NCI-H187 (cell line): ENCODE results near the gene COPS2.
A peak's percentile ranks its signal among the peaks of the same experiment; 100 is the strongest.
"Not testable (repeated sequence)": the region's sequence is repeated elsewhere in the genome, so short reads cannot be mapped to it uniquely, and the experiment has no call there.

Experiments used
- DNase-seq, 2 experiments: peaks; one replicate each; lab custom pipeline; 2025; lab: John Stamatoyannopoulos, UW

COPS2 gene

DNA sequence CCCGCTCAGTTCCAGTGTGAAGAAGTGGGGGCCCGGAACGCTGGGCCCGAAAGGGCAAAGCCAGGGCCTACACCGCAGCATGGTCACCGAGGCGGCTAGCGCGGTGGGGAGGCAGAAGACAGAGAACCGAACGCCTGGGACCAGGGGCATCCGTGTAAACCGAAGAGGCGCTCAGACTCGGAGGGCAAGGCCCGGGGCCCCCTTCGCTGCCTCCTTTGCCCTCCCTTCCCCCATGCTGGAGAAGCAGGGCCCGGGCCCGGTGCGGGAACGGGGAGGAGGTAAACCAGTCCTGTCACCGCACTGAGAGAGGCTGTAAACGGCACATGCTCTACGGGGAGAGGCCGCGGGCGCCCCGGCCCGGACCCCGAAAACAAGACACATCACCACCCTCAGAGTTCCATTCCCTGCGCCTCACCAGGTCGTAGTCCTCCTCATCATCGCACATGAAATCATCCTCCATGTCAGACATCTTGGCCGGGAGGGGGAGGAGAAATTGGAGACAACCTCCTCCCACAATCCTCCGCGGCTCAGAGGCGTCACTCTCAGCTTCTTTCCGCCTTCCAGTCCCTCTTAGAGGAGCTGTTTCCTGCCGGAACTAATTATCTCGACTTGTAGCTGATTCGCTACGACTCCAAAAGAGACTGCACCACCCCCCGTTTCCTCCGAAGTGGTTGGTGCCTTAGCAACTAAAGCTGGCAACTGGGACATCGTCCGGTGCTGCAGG lies at the start of gene COPS2:
TSS of gene COPS2 (minus strand) at position 490 of the 724 bp plus-strand sequence. CDS start at position 469, 21 bp downstream.
- peak; percentile 83 to 84 for DNase-seq

DNA sequence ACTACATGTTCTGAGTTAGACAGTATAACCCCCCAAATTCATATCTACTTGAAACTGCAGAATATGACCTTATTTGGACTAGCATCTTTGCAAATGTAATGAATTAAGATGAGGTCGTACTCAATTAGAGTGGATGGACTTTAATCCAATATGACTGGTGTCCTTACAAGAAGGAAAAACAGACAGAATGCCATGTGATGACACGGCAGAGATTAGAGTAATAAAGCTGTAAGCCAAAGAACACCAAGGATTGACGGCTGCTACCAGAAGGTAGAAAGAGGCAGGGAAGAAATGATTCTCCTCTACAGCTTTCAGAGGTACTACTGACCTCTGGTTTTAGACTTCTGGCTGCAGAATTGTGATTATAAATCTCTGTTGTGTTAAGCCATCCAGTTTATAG lies 44.9 kb upstream of the COPS2 start:
- DNase-seq, result no peak

DNA sequence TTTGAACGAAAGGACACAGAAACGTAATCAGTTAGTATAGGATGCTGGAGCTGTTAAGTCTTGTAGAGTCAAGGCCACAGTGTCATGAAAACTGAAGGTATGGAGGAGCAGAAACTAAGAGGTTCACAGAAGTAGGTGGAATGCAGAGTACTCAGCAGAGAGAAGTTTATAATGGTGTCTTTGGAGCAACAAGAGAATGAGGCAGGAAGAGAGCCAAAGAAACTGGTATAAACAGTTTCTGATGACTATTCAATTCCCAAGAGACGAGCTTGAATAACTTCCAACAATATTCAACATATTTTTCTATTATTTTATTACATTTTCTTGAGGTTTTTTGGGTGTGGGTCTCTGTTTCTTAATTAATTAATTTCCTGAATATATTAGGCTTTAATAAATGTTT lies 44.3 kb upstream of the COPS2 start:
- no peak for DNase-seq

DNA sequence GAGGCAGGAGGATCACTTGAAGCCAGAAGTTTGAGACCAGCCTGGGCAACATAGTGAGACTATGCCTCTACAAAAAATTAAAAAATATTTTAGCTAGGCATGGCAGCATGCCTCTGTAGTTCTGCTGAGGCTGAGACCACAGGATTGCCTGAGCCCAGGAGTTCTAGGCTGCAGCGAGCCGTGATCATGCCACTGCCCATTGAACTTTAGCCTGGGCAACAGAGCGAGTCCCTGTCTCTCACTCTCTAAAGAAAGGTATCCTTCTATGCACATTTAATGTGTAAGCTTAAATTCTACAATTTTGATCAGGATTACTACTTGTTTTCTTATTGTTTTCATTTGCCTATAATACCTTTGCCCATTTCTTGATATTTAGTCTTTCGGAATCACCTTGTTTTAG lies 41.5 kb upstream of the COPS2 start:
- DNase-seq, result no peak

DNA sequence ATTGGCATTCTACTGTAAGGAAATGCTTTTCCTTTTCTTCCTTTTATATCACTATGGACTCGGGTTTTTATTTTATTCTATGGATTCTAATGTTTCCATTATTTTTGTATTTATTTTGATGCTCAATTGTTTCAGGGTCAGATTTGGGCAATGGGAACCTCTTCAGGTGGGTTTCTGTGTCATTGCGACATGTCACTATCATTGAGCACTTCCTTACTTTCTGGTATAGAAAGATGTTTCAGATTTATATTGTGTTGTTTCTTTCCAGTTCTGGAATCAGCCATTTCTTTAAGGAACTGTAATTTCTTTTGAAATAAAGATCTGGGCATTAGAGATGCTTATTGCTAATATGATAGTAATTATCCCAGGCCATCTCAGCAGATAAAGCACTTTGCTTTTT lies 36.5 kb upstream of the COPS2 start:
- no peak for DNase-seq

DNA sequence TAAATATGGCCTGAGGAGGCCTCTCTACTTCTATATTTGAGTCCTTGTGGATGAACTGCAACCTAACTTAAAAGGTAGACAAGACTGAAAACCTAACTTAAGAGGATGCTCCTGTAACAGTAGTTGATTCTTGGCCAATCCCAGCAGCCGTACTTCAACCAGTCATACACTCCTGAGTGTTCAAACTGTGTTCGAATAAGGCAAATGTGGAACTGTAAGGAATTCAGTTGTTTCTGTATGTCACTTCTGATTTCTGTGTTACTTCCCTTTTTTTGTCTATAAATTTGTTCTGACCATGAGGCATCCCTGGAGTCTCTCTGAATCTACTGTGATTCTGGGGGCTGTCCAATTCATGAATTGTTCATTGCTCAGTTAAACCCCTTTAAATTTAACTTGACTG lies 35.2 kb upstream of the COPS2 start:
- DNase-seq, result no peak

GRCh38 chr15:49189631-49190030 lies 34.2 kb upstream of the COPS2 start:
- DNase-seq, result no peak

DNA sequence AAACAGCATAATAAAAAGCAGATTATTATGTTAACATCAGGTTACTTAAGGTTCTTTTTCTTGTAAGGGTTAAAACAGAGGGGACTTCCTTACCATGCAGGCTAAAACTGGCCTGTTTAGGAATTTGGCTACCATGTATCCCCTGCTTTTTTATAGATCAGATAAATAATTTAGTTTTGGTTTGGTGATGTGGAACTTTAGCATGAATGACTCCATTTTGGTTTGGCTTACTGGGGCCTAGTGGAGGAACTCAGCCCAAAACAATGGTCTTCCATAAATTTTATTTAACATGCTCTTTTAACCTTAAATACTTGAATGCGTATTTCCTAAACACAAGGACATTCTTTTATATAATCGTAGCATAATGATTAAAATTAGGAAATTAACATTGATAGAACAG lies 33.5 kb upstream of the COPS2 start:
- no peak for DNase-seq

DNA sequence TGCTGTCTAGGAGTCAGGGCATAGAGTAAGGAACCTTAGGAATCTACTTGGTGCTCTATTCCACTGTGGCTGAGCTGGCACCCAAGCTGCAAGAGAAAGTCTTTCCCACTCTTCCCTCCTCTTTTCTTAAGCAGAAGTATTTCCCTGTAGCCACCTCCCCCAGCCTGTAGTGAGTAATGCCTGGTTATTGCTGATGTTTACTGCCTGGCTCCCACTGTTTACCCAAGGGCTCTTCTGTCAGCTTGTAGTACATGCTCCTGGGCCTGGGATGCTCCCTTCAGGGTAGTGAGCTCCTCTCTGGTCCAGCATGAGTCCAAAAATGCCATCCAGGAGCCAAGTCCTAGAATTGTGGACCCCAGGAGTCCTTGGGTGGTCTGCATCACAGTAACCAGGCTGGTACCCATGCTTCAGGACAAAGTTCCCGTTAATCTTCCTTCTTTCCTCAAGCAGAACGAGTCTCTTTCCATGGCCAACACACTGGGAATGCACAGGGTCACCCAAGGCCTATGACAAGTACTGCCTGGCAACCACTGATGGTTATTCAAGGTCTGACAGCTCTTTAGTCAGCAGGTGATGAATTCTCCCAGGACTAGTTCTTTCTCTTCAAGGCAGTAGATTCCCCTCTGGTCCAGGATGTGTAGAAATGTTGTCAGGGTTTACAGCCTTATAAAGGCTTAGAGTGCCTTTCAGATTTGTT lies 32.3 kb upstream of the COPS2 start:
- no peak for DNase-seq

DNA sequence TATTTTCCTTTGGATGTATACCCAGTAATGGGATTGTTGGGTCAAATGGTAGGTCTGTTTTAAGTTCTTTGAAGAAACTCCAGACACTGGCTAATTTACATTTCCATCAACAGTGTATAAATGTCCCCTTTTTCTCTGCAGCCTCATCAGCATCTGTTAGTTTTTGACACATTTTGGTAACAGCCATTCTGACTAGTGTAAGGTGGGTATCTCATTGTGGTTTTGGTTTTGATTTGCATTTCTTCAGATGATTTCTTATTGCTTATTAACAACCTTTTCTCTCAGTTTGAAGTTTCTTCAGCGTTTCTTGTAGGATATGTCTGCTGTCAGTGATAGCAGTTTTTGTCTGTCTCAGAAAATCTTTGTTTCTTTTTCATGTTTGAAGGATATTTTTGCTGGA lies 30.1 kb upstream of the COPS2 start:
- DNase-seq, result no peak

DNA sequence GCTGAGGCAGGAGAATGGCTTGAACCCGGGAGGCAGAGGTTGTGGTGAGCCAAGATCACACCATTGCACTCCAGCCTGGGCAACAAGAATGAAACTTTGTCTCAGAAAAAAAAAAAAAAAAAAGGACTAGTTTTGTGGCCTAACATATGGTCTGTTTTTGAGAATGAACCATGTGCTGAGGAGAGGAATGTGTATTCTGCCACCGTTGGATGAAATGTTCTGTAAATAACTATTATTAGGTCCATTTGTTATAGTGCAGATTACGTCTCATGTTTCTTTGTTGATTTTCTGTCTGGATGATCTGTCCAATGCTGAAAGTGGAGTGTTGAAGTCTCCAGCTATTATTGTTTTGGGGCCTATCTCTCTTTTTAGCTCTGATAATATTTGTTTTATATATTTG lies 28.3 kb upstream of the COPS2 start:
- DNase-seq, result not testable (repeated sequence)

DNA sequence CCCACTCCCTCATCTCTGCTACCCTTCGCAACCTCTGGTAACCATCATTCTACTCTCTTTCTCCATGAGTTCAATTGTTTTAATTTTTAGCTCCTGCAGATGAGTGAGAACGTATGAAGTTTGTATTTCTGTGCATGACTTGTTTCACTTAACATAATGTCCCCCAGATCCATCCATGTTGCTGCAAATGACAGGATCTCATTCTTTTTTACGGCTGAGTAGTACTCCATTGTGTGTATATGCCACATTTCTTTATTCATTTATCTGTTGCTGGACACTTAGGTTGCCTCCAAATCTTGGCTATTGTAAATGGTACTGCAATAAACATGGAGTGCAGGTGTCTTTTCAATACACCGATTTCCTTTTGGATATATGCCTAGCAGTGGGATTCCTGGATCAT lies 26.7 kb upstream of the COPS2 start:
- no peak for DNase-seq

GRCh38 chr15:49179433-49180190 lies 24.2 kb upstream of the COPS2 start:
- no peak for DNase-seq

DNA sequence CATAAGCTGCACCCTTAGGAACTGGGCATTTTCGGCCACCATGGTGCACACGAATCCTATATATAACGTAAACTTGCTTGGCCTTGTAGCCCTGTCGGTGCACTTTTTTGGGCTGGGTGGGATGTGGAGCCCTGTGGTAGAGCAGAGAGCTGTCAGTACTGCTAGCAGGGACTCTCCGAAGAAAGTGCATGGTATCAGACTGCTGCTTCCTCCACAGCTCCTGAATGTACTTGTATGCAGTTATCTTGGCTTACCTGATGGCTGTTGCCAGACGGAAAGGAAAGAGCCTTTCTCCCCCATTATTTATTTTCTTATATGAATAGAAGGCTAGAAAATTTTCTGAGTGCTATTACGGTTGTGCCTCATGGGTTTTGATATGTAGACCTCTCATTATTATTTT lies 23.1 kb upstream of the COPS2 start:
- DNase-seq, result no peak

- not testable (repeated sequence) for DNase-seq
Measured at GRCh38 chr15:49175582-49176397, 20.4 kb upstream of the COPS2 start.

DNA sequence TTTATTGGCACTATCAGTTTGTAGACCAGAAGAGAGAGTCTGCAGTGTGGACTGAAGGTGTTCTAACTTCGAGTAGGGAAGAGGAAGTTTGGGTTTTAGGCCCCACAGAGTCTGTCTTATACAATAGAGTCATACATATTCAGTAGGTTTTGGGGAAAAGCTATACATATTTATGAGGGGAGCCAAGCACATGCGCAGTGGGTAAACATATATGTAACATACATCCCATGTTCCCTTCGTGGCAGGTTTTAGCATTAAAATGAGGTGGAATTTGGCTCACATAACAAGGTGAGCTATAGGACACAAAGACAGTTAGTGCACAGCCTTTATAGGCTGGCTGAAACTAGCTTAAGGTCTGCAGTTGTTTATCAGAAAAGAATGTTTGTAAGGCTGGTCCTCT lies 19.5 kb upstream of the COPS2 start:
- no peak for DNase-seq

DNA sequence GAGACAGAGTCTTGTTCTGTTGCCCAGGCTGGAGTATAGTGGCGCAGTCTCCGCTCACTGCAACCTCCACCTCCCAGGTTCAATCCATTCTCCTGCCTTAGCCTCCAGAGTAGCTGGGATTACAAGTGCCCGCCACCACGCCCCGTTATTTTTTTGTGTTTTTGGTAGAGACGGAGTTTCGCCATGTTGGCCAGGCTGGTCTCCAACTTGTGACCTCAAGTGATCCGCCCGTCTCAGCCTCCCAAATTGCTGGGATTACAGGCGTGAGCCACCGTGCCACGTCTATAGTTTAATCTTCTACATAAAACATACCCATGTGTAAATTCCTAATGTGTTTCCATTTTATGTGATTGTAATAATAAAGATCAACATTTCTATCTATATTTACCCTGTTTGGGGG lies 16.4 kb upstream of the COPS2 start:
- no peak for DNase-seq

DNA sequence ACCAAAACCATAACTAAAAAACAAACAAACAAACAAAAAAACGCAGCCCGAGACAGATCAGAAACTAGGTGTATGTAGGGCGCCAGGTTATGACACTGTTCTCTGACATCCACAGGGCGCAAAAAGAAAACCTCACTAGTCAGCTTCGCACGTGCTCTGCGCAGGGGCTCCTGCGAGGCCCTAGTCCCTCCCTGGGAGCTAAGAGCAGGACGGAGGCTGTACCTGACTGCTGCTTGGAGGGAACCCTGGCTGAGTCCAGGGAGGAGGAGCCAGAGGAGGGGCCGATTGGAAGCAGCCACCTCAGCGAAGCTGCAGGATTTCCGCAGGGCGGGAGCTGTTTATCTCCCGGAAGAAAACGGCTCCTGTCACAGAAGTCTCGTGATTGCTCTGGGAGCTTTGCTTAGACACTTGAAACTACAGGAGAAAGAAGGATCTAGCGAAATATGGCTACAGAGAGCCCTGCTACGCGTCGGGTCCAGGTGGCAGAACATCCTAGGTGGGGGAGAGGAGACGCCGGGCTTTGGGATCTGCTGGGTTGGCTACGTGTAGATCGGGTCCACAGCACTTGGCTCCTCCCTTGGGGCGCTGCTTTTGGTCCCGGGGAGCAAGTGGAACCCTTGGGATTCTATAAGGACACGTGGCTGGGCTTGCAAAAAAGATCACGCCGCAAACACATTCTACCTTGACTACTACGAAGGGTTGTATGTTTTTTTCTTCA lies 14.6 kb upstream of the COPS2 start, which contains the start of gene GALK2:
TSS of gene GALK2 (plus strand) at position 368 of the 718 bp plus-strand sequence. CDS start at position 444, 76 bp downstream.
- DNase-seq, result peak; percentile 55 to 62

- DNase-seq, result no peak
Measured at GRCh38 chr15:49168016-49168415, 12.6 kb upstream of the COPS2 start.

GRCh38 chr15:49164865-49165264 lies 9.5 kb upstream of the COPS2 start:
- DNase-seq, result no peak

DNA sequence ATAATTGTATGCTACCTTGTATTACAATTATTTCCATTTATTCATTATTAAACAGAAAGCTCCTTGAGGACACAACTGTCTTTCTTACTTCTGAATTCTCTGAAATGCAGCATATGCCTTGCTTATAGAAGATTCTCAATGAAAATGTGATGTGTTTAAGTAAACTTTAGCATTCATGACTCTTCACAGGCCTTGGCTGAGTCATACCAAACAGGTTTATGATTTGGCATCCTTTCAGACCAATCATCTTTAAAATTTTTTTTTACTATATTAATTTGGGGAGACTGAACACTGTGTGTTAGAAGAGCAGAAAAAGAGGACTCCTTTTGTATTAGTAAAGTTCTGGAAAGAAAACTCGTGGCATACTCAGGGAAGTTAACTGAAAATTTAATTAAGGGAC lies 8.3 kb upstream of the COPS2 start:
- no peak for DNase-seq
